Stomach (tissue), 4 donors: ENCODE measurements around the gene SDK2.

Experiments used
- EP300 ChIP-seq: sonication (generic); formaldehyde crosslinking; IDR thresholded peaks from one replicate; pipeline ENCODE4 v1.6.1; 2017; ENCODE audit warnings: antibody characterized with exemption
- POLR2A ChIP-seq, 4 donors: fragments of 450-650 bp; IDR thresholded peaks; one replicate each; pipeline ENCODE4 v1.6.1; 2016; ENCODE audit warnings: antibody characterized with exemption in 4 of 4, control low read depth in 2 of 4, mild to moderate bottlenecking in 1 of 4, moderate library complexity in 1 of 4
- TF ChIP-seq, protein P1 (sequence below), 7 experiments: fragments of 450-650 bp in 4 of 7; fragments of 200-600 bp in 3 of 7; sonication (generic) in 3 of 7; IDR thresholded peaks; one replicate each; pipeline ENCODE4 v1.5.1; 2016 to 2019; ENCODE audit warnings: antibody characterized with exemption in 7 of 7, control low read depth in 2 of 7, mild to moderate bottlenecking in 1 of 7

DNA sequence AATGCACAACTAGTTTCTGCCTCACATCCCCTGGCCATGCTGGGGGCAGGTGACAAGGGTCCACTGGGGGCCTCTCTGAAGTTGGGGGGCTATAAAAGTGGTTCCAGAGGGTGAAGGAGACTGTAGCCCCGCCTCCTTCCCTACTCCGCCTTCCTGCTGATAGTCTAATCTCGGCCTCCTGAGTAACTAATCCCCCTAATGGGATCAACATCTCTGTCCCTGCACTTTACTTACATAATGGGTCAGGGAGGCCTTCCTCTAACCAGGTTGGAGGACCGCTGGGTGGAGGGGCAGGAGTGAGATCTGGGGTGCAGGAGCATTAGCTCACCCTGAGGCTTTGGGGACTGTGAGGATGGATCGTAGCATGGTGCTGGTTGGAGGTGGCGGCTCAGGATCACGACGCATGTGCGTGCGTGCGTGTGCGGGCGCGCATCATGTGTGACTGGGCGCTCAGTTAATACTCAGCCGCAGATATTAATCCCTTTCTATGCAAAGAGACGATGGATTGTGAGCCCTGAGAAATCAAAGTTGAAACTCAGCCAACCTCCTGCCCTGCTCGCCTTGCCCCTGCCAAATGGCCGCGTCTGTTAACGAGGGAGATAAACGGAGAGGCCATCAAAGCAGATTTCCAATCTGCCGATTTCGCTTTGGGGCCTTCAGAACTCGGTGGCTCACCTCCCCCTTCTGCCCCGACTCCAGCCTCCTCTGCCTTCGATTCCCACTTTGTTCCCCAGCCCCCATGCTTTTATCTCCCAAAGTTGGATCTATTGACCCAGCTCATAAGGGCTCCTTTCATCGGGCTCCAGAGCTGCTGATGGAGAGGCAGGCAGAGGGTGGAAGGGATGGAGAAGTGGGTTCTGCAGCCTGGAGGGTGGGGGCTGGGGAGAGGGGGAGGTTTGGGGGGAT lies 107.3 kb downstream of the SDK2 start:
- TF ChIP-seq, protein P1, sequence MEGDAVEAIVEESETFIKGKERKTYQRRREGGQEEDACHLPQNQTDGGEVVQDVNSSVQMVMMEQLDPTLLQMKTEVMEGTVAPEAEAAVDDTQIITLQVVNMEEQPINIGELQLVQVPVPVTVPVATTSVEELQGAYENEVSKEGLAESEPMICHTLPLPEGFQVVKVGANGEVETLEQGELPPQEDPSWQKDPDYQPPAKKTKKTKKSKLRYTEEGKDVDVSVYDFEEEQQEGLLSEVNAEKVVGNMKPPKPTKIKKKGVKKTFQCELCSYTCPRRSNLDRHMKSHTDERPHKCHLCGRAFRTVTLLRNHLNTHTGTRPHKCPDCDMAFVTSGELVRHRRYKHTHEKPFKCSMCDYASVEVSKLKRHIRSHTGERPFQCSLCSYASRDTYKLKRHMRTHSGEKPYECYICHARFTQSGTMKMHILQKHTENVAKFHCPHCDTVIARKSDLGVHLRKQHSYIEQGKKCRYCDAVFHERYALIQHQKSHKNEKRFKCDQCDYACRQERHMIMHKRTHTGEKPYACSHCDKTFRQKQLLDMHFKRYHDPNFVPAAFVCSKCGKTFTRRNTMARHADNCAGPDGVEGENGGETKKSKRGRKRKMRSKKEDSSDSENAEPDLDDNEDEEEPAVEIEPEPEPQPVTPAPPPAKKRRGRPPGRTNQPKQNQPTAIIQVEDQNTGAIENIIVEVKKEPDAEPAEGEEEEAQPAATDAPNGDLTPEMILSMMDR (IDR thresholded peaks at IDR 0.05) = no peak
- TF ChIP-seq EP300 = no peak
- no peak for TF ChIP-seq POLR2A (IDR thresholded peaks at IDR 0.05)
